ENCODE measurements around the gene TRIOBP.

TRIOBP gene

DNA sequence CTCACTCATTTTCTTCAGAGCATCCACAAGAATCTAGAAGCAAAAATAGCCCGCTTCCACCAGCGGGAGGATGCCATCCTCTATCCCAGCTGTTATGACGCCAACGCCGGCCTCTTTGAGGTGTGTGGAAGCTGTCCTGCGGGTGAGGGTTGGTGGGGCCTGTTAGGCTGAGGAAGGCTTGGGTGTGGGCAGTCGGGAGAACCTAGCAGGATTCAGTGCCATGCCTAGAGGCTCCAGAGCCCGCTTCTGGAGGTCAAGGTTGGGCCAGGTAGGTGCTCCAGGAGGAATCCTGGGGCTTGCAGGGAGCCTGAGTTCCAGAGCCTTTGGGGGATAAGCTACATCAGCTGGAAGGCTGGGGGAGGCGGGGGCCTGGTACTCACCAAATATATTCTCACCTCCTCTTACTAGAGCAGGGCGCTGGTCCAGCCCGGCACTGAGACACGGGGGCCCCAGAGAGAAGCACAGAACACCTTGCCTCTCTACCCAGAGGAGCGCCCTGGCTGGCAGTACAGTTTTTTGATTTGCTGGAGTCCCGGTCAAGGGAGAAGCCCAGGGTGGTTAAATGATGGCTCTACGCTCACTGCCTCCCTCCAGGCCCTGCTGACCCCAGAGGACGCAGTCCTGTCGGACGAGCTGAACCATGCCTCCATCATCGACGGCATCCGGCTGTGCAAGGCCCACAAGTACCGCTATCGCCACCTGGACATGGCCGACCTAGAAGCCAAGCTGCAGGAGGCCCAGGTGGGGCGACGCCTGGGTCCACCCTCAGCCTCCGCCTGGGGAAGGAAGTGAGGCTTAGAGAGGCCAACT lies 116.2 kb downstream of the TRIOBP start:
- TF ChIP-seq, protein P1, sequence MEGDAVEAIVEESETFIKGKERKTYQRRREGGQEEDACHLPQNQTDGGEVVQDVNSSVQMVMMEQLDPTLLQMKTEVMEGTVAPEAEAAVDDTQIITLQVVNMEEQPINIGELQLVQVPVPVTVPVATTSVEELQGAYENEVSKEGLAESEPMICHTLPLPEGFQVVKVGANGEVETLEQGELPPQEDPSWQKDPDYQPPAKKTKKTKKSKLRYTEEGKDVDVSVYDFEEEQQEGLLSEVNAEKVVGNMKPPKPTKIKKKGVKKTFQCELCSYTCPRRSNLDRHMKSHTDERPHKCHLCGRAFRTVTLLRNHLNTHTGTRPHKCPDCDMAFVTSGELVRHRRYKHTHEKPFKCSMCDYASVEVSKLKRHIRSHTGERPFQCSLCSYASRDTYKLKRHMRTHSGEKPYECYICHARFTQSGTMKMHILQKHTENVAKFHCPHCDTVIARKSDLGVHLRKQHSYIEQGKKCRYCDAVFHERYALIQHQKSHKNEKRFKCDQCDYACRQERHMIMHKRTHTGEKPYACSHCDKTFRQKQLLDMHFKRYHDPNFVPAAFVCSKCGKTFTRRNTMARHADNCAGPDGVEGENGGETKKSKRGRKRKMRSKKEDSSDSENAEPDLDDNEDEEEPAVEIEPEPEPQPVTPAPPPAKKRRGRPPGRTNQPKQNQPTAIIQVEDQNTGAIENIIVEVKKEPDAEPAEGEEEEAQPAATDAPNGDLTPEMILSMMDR (IDR thresholded peaks at IDR 0.05; ENCODE audit: low read depth, low read length, missing control alignments): no peak
- DNase-seq (ENCODE audit: extremely low read depth, low read depth): no peak
- H3K4me3 ChIP-seq (replicated peaks; ENCODE audit: low read depth, low read length): no peak overlapping the region

DNA sequence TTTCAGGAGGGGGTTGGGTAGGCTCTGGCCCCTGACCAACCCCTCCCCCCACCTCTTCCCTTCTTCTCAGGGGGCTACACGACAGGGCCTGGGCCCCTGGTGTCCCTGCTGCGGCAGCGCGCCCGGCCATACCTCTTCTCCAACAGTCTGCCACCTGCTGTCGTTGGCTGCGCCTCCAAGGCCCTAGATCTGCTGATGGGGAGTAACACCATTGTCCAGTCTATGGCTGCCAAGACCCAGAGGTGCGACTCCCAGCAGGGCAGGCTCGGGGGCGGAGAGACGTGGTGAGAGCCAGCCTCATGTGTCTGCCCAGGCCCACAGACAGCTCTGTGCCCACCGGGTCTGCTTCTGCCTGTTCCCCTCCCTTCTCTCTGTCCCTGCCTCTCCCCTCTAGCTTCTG lies 118.7 kb downstream of the TRIOBP start:
- DNase-seq (ENCODE audit: extremely low read depth, low read depth): no peak
- no peak overlapping the region for H3K4me3 ChIP-seq (replicated peaks; ENCODE audit: low read depth, low read length)
- TF ChIP-seq, protein P1 (IDR thresholded peaks at IDR 0.05; ENCODE audit: low read depth, low read length, missing control alignments): no peak

DNA sequence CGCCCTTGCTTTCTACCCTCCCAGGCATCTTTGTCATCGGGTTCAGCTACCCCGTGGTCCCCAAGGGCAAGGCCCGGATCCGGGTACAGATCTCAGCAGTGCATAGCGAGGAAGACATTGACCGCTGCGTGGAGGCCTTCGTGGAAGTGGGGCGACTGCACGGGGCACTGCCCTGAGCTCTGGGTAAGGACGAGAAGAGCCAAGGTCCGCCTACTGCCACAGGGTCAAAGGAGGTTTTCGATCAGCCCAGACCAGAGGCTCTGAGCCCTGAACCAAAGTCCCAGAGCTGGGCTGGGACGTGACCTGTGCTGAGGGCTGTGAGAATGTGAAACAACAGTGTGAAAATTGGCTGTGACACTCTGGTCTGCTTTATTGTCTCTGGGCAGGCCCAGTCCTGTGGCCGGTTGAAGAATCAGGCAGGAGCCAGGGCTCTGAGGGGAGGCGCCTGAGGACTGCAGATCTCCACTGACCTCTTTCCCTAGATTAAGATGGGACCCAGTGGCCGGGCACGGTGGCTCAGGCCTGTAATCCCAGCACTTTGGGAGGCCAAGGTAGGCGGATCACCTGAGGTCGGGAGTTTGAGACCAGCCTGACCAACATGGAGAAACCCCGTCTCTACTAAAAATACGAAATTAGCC lies 119.8 kb downstream of the TRIOBP start:
- TF ChIP-seq, protein P1 (IDR thresholded peaks at IDR 0.05; ENCODE audit: low read depth, low read length, missing control alignments): no peak
- H3K4me3 ChIP-seq (replicated peaks; ENCODE audit: low read depth, low read length): no peak overlapping the region
- no peak for DNase-seq (ENCODE audit: extremely low read depth, low read depth)

DNA sequence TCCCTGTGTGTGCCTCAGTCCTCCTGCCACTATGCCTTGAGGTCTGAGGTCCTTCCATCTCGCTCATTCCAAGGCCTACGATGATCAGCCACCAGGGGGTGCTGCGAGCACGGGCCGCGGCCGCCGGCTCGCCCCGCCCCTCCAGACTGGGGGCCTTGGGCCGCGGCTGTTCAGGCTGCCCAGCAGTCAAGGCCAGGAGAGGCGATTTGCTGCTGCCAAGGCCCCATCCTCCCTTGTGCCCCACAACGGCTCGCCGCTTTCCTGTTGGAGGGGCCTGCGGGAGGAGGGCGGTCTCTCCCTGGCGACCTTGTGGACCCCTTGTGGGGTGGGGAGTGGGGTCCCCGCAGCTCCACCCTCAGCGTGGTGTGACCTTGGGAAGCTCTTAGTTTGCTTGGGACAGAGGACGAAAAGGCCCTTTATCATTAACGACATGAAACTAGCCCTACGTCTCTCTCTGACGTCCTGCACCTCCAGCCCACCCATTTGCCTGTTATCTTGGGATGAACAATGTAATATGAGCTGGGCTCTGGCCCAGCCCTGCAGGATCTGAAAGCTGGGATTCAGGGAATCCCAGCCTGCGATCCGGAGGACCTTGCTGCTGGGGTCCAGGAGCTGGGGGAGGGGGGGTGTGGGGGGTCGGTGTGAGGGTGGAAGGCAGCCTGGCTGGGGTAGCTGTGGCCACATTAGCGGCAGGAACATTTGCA lies 121.0 kb downstream of the TRIOBP start:
- H3K4me3 ChIP-seq (replicated peaks; ENCODE audit: low read depth, low read length): peak overlapping the region; percentile 14; the same call in 1 of the 2 replicates
- DNase-seq (ENCODE audit: extremely low read depth, low read depth): peak; percentile 40
- TF ChIP-seq, protein P1 (IDR thresholded peaks at IDR 0.05; ENCODE audit: low read depth, low read length, missing control alignments): peak; percentile 96

DNA sequence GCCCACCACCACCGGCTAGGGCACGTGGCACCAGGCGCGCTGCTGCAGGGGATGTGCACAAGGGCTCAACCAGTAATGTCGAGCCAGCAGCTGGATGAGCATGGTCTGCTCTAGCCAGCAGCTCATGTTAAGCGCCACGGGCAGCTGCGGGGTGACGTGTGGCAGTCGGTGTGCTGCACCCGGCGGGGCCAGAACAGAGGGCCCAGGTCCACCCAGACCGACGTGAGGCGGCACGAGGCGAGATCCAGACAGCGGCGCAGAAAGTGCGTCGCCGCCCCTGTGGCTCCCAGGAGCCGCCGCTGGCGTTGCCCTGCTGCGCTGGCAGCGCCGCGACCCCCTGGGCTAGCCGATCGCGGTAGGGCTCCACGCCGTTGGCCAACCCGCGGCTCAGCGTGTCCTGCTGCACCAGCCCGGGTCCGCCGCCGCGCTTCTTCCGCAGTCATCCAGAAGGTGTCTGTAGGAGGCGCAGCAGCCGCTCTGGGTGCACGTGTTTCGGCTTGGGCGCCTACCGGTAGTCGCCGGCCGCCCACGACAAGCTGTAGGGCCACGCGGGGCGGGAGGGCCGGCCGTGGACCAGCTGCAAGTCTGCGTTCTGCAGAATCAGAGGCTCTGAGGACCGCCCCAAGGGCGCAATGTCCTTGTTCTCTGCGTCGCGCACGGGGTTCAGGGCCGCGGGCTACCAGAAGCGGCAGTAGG lies 121.7 kb downstream of the TRIOBP start:
- no peak for DNase-seq (ENCODE audit: extremely low read depth, low read depth)
- TF ChIP-seq, protein P1 (IDR thresholded peaks at IDR 0.05; ENCODE audit: low read depth, low read length, missing control alignments): peak; percentile 21
- peak overlapping the region; percentile 19; the same call in 1 of the 2 replicates for H3K4me3 ChIP-seq (replicated peaks; ENCODE audit: low read depth, low read length)

DNA sequence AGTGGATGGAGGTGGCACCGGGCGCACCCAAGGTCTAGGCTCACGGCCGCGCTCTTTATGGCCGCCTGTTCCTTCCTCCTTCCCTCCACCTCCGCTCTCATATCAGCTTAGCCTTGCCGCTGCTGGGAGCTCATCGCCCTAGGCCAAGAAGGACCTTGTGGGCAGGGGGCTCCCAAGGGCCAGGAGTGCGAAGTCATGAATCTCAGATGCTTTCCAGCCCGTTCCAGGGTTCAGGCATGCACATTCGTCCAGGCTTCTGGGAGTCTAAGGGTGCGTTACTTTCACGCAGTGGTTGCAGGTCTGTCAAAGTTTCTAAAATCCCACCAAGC lies 122.2 kb downstream of the TRIOBP start:
- no peak for DNase-seq (ENCODE audit: extremely low read depth, low read depth)
- H3K4me3 ChIP-seq (replicated peaks; ENCODE audit: low read depth, low read length): peak overlapping the region; percentile 19; the same call in 1 of the 2 replicates
- TF ChIP-seq, protein P1 (IDR thresholded peaks at IDR 0.05; ENCODE audit: low read depth, low read length, missing control alignments): no peak

Measured in HFF-Myc (cell line).